ENCODE measurements around the gene SLC45A3.

SLC45A3 gene

GRCh38 chr1:205656236-205656635, 24.1 kb downstream of the SLC45A3 start:
- TF ChIP-seq CTCF (IDR thresholded peaks at IDR 0.05), result no peak
- no peak for DNase-seq (ENCODE audit: low spot score)
- H3K27ac ChIP-seq, result no peak overlapping the region
- no peak overlapping the region for H3K4me3 ChIP-seq

DNA sequence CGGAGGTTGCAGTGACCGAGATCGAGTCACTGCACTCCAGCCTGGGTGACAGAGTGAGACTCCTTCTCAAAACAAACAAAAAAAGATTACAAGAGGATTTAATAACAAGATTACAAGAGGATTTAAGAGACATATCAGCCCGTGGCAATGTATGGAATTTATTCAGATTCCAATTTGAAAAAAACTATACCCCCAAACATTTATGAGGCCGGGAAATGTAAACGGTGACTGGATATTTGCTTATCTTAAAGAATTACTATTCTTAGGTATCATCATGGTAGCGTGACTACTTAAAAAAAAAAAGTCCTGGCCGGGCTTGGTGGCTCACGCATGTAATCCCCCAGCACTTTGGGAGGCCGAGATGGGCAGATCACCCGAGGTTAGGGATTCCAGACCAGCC, 27.3 kb downstream of the SLC45A3 start:
- no peak for DNase-seq (ENCODE audit: low spot score)
- Histone ChIP-seq H3K27ac (no peak overlapping the region), H3K4me3 (no peak overlapping the region)
- no peak for TF ChIP-seq CTCF (IDR thresholded peaks at IDR 0.05)

DNA sequence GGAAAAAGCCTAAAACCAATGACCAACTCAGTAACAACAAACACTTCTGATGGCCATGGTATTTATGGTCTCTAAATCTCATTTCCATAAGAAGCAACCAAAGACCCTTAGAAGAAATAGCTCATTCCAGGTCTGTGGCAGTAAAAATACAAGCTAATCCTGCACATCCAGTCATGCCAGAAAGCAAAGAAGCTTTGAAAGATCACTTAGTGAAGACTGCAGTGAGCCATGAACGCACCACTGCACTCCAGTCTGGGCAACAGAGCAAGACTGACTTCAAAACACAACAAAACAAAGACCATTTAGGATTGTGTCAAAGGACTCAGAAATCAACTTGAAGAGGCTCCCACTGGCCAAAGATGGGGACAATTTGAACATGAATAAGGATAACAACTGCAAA, 30.1 kb downstream of the SLC45A3 start:
- no peak overlapping the region for H3K27ac ChIP-seq
- no peak for TF ChIP-seq CTCF (IDR thresholded peaks at IDR 0.05)
- no peak for DNase-seq (ENCODE audit: low spot score)
- no peak overlapping the region for H3K4me3 ChIP-seq

- no peak for DNase-seq (ENCODE audit: low spot score)
- no peak overlapping the region for H3K27ac ChIP-seq
- no peak overlapping the region for H3K4me3 ChIP-seq
- TF ChIP-seq CTCF (IDR thresholded peaks at IDR 0.05), result no peak
Measured at GRCh38 chr1:205645519-205645918, 34.8 kb downstream of the SLC45A3 start.

DNA sequence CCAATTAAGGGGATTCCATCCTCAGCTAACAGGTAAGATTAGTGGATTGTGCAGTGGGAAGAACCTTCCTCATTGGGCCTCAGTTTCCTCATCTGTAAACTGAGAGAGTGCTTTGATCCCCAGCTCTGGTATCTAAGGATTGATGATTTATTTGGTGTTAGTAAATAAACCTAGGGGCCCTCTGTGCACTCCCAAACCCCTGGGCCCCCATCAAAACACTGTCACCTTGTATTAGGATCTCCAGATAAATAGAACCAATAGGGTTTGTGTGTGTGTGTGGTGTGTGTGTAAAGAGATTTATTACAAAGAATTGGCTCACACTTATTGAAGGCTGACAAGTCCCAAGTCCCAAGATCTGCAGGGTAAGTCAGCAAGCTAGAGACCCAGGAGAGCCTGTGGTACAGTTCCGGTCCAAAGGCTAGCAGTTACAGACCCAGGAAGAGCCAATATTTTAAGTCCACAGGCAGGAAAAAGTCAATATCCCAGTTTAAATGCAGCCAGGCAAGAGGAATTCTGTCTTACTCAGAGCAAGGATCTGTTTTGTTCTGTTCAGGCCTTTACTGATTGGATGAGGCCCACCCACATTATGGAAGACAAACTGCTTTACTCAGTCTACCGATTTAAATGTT, 37.5 kb downstream of the SLC45A3 start:
- DNase-seq (ENCODE audit: low spot score), result no peak
- H3K27ac ChIP-seq, result no peak overlapping the region
- no peak for TF ChIP-seq CTCF (IDR thresholded peaks at IDR 0.05)
- no peak overlapping the region for H3K4me3 ChIP-seq

GRCh38 chr1:205639567-205639966, 40.7 kb downstream of the SLC45A3 start:
- Histone ChIP-seq H3K27ac (no peak overlapping the region), H3K4me3 (no peak overlapping the region)
- TF ChIP-seq CTCF (IDR thresholded peaks at IDR 0.05), result no peak
- DNase-seq (ENCODE audit: low spot score), result no peak

DNA sequence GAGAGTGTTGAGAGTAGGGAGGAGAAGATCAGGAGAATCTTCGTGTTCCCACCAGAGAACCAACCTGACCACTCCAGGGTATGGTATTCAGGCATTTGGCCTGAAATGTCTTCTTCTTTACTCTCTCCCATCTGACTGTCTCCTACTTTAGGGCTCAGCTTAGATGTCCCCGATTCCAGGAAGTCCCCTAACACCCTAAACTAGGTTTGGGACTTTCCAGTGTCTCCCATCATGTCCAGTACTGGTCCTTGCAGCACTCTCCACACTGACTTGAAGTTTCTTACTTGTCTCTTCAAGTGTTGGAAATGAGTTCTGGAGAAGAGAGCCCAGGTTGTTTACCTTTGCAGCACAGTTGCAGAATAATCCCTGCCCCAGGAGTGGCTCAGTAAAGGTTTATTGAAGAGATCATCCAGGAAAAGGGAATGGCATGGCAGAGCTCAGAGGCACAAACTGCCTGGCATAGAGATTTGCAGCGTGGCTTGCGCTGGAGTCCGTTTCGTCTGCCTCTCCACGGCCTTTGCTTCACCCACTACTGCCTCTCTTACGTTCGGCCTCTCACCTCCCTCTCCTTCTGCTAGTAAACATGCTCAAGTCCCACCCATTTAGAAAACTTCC, 42.3 kb downstream of the SLC45A3 start:
- no peak for TF ChIP-seq CTCF (IDR thresholded peaks at IDR 0.05)
- Histone ChIP-seq H3K27ac (no peak overlapping the region), H3K4me3 (no peak overlapping the region)
- DNase-seq (ENCODE audit: low spot score), result no peak

All from coronary artery (tissue), 2 donors.